NCI-H2196 (cell line): ENCODE data around the gene DOCK4.
"Not testable (repeated sequence)": the region's sequence is repeated elsewhere in the genome, so short reads cannot be mapped to it uniquely, and the experiment has no call there.

Source experiments
- DNase-seq: peaks from one replicate; lab custom pipeline; 2025; ENCODE audit not compliant: unreplicated experiment; lab: John Stamatoyannopoulos, UW

Gene DOCK4, protein sequence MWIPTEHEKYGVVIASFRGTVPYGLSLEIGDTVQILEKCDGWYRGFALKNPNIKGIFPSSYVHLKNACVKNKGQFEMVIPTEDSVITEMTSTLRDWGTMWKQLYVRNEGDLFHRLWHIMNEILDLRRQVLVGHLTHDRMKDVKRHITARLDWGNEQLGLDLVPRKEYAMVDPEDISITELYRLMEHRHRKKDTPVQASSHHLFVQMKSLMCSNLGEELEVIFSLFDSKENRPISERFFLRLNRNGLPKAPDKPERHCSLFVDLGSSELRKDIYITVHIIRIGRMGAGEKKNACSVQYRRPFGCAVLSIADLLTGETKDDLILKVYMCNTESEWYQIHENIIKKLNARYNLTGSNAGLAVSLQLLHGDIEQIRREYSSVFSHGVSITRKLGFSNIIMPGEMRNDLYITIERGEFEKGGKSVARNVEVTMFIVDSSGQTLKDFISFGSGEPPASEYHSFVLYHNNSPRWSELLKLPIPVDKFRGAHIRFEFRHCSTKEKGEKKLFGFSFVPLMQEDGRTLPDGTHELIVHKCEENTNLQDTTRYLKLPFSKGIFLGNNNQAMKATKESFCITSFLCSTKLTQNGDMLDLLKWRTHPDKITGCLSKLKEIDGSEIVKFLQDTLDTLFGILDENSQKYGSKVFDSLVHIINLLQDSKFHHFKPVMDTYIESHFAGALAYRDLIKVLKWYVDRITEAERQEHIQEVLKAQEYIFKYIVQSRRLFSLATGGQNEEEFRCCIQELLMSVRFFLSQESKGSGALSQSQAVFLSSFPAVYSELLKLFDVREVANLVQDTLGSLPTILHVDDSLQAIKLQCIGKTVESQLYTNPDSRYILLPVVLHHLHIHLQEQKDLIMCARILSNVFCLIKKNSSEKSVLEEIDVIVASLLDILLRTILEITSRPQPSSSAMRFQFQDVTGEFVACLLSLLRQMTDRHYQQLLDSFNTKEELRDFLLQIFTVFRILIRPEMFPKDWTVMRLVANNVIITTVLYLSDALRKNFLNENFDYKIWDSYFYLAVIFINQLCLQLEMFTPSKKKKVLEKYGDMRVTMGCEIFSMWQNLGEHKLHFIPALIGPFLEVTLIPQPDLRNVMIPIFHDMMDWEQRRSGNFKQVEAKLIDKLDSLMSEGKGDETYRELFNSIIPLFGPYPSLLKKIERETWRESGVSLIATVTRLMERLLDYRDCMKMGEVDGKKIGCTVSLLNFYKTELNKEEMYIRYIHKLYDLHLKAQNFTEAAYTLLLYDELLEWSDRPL (N-terminal part only)

GRCh38 chr7:112206238-112206990, at the start of gene DOCK4, which contains the start of gene ZNF277:
Gene DOCK4, minus strand, starts transcription at chr7:112206399. Its CDS starts 261 bp downstream, at chr7:112206138.
Gene ZNF277, plus strand, starts transcription at chr7:112206695. Its CDS starts 22 bp downstream, at chr7:112206717.
- DNase-seq = peak; percentile 99

GRCh38 chr7:112255388-112255720, 49.2 kb upstream of the DOCK4 start:
- no peak for DNase-seq

- no peak for DNase-seq
These were observed 48.6 kb upstream of the DOCK4 start for GRCh38 chr7:112254709-112255387.

- DNase-seq = peak; percentile 25
These were observed 48.0 kb upstream of the DOCK4 start for GRCh38 chr7:112254156-112254555.

GRCh38 chr7:112252691-112253090, 46.5 kb upstream of the DOCK4 start:
- no peak for DNase-seq

GRCh38 chr7:112252141-112252540, 45.9 kb upstream of the DOCK4 start:
- no peak for DNase-seq

DNA sequence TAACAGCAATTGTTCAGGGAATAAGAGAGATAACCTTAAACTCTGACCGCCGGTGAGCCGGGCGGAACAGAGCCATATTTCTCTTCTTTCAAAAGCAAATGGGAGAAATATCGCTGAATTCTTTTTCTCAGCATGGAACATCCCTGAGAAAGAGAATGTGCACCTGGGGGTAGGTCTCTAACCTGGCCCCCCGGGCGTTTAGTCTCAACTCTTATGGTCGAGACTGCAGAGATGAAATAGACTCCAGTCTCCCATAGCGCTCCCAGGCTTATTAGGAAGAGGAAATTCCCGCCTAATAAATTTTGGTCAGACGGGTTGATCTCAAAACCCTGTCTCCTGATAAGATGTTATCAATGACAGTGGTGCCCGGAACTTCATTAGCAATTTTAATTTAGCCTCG, 43.8 kb upstream of the DOCK4 start:
- not testable (repeated sequence) for DNase-seq

GRCh38 chr7:112248598-112248997, 42.4 kb upstream of the DOCK4 start:
- no peak for DNase-seq

GRCh38 chr7:112238852-112239610, 32.8 kb upstream of the DOCK4 start:
- no peak for DNase-seq

GRCh38 chr7:112238330-112238729, 32.1 kb upstream of the DOCK4 start:
- DNase-seq = no peak

- no peak for DNase-seq
These were observed 30.4 kb upstream of the DOCK4 start for GRCh38 chr7:112236597-112236996.

- no peak for DNase-seq
These were observed 27.9 kb upstream of the DOCK4 start for GRCh38 chr7:112234147-112234546.

- no peak for DNase-seq
These were observed 27.0 kb upstream of the DOCK4 start for GRCh38 chr7:112233048-112233697.

- no peak for DNase-seq
These were observed 26.2 kb upstream of the DOCK4 start for GRCh38 chr7:112232212-112232978.

GRCh38 chr7:112228632-112229031, 22.4 kb upstream of the DOCK4 start:
- DNase-seq = no peak

DNA sequence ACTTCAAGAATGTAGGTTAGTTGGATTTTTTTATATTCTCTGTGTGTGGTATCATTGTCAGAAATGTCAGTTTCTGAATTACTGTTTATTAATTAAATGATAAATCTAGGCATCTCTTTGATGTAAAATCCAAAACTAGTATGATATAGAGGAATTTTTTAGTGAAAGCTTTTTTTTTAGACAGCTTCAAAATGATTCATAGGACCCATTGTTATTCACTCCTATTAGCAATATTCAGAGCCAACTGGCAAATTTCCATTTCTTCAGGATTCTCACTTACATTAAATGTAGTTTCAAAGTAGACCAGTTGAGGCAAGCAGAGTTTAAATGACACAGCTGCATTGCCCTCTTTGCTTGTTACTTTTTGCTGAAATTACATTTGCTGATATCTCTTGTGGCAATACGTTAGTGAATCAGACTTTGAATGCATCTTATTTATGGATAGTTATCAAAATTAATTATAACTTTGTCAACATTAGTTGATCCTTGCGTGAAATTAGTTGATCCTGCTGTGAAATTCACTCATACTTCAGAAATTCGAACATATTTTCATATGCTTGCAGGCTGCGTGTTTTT, 20.6 kb upstream of the DOCK4 start:
- DNase-seq = no peak

- no peak for DNase-seq
These were observed 18.8 kb upstream of the DOCK4 start for GRCh38 chr7:112225006-112225405.

- no peak for DNase-seq
These were observed 18.0 kb upstream of the DOCK4 start for GRCh38 chr7:112224186-112224585.
